HG02623 (cell line): ENCODE results near the gene EIF2AK2.
"Not testable (repeated sequence)": the region's sequence is repeated elsewhere in the genome, so short reads cannot be mapped to it uniquely, and the experiment has no call there.

Experiments used
- ATAC-seq: cut with Tn5 transposase; IDR thresholded peaks from one replicate; pipeline ENCODE4 v1.9.1; 2021; ENCODE audit warnings: moderate library complexity; ENCODE audit not compliant: unreplicated experiment

EIF2AK2 gene

DNA sequence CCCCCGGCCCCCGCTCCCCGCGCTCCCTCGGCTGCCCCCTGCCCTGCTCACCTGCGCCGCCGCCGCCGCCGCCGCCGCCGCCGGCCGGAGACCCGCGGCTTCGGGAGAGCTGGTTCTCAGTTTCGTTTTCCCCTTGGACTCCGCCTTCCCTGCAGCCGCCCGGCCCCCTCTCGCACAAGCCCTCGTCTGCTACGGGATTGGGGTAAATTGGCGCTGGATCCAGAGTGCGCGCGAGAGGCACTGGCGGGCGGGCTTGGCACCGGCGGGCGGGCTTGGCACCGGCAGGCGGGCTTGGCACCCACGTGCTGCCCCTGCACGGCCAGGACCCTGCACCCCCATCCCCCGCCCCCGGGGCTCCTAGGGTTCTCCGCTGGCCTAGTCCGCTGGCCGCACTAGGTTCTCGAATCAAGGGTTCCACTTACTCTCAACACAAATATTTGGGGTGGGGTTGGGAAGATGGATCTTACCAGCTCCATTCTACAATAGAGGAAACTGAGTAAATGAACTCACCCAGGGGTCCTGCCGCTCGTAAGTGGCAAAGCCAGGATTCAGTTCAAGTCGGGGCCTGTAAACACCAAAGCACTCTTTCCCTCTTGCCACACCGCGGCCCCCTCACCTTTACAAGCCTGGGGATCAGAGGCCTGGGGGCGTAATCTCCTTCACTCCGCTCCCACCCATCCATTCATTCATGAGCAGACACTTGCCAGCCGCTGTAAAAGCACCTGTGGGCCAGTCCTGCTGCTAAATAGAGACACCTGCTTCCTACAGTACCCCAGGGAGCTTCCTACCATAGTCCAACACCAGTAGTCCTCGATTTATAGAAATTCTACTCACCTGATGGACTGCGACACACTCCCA is at the start of gene EIF2AK2:
EIF2AK2 (minus strand) TSS at position 124 of the 858 bp plus-strand sequence. CDS start 9,174 bp downstream, outside the sequence.
- ATAC-seq = peak; percentile 89

DNA sequence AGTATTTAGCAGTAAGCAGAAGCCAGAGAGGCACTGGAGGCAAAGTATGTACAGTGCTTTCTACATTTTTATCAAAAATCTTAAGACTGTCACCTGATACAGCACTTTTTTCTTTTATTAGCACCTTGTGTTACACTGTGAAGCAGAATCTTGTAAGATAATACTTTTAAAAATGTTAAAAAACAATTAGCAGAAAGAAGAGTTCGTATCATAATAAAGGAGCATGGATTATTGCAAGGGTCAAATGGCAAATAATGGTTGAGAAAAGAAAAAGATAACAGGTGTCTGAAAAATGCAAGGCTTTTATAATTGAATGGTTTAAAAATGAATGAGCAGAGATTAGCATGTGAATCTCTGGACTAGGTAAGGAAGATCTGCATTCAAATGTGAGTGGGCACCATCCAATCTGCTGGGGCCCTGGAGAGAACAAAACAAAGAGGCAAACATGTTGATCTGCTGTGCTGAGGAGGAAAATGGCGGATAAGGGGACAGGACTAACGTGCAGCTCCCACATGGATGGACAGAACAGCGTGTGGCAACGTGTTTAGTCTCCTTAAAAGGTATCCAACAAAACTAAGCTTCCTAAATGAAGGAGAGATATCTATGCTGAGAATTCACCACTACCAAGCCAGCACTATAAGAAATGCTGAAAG is 49.0 kb upstream of the EIF2AK2 start:
- no peak for ATAC-seq

DNA sequence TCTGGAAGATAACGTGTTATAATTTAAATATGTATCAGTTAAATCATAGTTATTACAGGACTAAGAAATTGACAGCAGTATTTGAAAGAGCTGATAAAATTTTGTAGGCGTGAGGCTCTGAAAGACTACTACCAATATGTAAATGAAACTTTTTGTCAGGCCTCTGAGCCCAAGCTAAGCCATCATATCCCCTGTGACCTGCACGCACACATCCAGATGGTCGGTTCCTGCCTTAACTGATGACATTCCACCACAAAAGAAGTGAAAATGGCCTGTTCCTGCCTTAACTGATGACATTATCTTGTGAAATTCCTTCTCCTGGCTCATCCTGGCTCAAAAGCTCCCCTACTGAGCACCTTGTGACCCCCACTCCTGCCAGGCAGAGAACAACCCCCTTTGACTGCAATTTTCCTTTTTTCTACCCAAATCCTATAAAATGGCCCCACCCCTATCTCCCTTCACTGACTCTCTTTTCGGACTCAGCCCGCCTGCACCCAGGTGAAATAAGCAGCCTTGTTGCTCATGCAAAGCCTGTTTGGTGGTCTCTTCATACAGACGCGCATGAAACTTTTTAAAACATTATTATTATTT is 48.4 kb upstream of the EIF2AK2 start:
- not testable (repeated sequence) for ATAC-seq

DNA sequence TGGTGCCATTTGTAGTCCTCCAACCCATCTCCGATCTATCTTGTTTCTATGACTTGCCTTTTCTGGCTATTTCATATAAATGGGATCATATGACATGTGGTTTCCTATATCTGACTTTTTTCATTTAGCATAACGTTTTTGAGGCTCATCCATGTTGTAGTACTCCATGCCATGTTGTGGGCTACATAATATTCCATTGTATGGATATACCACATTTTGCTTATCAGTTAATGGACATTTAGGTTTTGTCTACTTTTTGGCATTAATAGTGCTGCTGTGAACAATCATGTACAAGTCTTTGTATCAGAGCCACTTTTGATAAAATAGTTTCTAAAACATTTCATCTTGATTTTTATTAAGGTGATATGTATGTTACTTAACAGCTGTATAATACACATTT is 46.9 kb upstream of the EIF2AK2 start:
- no peak for ATAC-seq

DNA sequence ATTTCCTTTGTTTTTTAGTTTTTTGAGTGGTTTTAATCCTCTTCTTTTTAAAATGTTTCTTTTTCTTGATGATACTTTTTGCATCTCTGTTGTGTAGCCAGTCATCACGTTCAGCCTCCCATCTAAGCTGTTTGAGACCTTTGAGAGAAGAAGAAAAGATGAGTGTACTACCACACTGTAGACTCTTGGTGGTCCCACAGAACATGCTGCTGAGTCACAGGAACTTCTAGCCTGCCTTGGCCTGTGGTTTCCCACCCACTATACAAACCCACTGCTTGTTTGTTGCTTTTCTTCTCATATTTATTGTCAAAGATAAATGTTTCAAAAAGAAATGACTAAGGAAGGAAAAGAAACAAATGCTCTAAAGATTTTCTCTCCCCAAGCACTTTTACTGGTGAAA is 45.0 kb upstream of the EIF2AK2 start:
- ATAC-seq = no peak

DNA sequence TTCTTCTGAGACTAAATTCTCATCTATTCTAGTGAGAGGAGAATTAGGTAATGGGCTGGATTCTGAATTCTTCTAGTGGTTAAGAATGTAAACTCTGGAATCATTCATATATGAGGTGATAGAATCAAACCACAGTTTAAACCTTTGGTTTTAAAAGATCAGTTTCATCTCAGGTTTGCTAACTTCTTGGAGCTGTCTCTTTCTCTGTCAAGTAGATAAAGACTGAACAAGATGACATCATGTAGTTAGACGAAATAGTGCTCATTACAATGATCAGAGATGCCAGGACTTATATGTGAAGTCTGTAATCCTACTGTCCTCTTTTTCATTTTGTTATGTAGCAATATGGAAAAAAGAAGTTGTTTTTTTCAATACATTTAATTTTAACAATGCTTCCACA is 44.4 kb upstream of the EIF2AK2 start:
- no peak for ATAC-seq

DNA sequence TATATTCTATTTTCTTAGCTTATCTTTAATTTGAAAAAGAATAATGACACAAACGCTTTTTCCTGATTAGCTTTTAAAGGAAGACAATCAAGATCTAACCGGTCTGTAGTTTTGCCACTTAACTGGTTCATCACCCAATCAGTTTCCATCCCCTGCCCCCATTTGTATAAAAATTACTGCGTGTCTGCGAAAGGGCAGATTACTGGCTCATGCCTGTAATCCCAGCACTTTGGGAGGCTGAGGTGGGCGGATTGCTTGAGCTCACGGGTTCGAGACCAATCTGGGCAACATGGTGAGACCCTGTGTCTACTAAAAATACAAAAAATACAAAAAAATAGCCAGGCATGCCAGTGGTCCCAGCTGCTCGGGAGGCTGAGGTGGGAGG is 41.9 kb upstream of the EIF2AK2 start:
- no peak for ATAC-seq

DNA sequence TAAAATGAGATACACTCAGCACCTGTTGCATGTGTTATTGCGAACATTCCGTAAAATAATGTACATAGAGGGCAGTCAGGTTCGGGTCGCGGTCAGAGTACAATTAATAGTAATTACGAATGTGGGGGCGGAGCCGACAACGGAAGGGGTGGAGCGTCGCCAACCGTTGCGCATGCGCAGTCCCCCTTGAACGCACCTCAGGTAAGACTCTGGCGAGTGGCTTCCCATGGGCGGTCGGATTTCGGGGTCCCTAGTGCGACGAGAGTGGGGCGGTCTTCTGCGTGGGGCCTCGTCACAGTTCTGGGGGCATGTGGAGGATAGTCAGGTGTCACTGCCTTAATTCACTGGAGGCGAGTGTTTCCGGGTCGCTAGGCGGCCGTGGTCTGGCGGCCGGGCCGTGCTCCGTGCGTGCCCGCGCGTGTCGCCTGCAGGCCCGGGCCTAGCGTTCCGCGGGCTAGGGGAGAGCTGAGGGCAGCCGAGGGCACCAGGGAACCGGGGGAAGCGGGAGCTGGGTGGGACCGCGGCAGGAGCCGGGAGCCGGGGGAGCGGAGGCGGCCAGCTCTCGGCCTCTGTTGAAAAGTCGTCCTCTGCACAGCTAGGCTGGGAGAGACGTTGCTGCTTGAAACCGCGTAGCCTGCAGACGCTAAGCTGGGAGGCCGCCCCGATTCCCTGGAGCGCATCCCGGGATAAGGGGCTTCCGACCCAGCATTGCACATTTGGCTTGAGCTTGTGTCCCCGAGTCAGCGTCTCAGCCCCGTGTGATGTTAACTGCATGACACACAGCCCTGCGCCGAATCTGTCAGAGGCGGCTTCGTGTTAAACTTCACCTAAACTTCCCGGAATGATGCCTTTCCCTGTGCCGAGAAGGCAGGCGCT is 39.8 kb upstream of the EIF2AK2 start, which contains the start of gene CEBPZOS:
CEBPZOS (plus strand) TSS at position 177 of the 876 bp plus-strand sequence. CDS start 3,209 bp downstream, outside the sequence.
- peak; percentile 64 for ATAC-seq

DNA sequence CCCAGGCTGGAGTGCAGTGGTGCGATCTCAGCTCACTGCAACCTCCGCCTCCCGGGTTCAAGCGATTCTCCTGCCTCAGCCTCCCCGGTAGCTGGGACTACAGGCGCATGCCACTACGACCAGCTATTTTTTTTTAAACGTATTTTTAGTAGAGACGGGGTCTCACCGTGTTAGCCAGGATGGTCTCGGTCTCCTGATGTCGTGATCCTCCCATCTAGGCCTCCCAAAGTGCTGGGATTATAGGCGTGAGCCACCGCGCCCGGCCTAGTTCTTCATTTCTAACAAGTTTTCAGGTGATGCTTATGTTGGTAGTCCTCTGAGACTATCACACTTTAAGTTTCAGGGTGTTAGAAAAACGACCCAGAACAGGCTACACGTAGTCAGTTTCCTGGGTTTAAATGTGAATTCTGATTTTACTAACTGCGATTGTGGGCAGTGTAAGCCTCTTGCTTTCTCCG is 39.1 kb upstream of the EIF2AK2 start:
- ATAC-seq = not testable (repeated sequence)

DNA sequence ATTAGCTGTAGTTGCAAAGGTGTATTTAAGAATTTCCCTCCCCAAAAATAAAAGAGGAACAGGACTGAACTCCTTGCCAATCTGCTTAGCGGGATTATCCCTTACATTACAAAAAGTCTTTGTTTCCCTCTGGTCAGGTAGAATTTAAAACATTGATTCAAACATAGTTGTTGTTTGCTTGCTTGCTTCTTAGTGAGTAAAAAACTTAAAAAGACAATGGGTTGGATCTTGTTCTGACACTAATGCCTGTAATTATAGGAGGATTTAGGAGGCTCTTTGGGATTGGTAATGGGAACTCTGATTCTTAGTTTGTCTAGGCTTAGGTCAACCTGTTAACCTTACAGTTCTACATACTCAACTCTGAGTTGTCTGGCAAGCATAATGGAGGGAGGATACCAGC is 35.8 kb upstream of the EIF2AK2 start:
- ATAC-seq = no peak

DNA sequence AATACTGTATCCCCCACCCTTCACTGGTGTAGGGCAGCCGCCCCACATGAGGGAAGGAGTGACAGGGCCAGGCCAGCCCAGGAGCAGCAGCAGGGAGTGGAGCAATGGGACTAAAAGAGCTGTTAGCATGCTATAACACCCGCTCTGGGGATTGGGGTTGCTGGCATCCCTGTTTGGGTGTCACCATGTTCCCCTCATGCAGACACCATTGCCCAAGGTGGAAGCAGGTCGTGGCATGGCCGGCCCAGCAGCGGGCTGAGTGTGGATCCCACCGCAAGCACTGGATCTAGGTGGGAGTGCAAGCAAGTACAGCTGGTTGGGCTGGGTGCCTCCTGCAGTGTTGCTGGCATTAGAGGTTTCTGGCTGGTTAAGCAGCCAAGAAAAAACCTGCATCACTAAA is 35.0 kb upstream of the EIF2AK2 start:
- ATAC-seq = no peak

DNA sequence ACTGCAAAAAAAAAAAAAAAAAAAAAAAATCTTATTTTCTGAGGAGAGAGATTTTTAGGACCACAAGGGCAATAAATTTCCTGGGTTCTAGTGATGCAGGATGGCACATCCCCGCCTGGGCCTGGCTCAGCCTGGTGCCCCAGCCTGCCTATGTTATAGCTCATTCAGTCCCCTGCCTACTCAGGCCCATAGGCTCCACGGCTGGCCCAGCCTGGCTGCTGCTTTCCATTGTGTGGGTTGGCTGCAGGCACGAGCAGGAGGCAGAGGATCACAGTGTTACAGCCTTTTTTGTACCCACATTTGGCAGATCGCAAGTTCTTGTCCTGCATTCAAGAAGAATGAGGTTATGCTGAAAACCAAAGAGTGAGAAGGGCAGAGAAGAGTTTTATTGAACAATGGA is 34.5 kb upstream of the EIF2AK2 start:
- no peak for ATAC-seq

DNA sequence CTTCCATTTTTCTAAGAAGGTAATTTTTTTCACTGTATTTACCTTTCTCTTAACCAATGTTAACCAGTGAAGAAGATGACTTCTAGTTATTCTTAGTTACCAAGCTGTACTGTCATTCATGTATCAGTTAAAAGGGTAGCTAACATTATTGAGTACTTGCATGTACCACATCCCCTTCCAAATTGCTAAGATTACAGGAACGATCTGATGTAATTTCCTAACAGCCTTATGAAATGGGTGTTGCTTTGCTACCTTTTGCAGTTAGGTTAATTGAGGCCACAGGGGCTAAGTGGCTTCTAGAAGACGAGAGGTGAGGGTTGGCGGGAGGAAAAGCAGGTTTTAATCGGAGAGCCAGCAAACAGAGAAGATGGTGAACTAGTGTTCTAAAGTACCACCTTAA is 33.5 kb upstream of the EIF2AK2 start:
- no peak for ATAC-seq

DNA sequence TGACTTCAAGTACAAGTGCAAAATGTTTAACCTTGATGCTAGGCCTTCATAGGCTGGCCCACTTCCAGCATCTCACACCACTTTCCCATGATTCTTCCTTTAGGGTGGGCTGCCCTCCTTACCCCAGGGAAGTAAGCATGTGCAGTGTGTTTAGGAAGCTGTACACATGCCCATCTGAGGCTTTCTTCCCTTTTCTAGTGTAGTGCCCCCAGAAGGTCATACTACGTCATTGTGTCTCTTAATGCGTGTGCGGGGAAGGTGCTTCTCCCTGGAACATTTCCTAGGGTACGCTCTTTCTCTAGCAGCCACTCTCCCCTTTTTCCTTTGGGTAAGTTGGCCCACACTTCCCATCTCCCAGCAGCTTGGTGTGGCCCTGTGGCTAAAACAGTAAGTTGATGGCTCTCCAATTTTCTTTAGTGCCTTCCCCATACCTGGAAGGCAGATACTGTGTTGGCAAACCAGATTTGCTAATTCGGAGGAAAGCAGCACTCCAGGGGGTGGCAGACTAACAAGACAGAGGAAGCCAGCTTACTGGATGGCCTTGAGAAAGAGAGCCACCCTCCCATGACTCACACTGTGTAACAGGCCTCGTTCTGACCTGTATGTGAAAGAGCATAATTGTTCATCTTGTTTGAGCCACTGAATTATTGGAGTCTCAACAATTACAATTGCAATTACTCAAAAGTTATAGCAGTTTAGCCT is 32.8 kb upstream of the EIF2AK2 start:
- ATAC-seq = no peak

DNA sequence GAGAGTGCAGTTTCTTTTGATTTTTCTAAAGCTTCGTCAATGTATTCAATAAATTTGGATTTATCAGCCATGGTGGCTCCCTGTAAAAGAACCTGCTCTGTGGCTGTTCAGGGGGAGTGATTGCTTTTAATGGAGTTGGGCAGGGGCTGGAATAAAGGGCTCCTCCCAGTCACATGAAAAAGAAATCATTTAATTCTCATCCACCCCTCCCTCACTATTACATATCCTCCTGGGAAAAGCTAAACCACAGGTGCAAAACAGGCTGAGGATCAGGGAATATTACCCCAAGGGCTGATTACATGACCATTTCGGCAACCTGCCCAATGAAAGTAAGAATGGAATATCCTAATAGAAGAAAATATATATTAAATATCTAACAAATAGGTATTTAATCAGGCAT is 31.8 kb upstream of the EIF2AK2 start, which contains the start of gene SULT6B1:
SULT6B1 (minus strand) TSS at position 101 of the 400 bp plus-strand sequence; CDS start at position 71, 30 bp downstream.
- no peak for ATAC-seq

DNA sequence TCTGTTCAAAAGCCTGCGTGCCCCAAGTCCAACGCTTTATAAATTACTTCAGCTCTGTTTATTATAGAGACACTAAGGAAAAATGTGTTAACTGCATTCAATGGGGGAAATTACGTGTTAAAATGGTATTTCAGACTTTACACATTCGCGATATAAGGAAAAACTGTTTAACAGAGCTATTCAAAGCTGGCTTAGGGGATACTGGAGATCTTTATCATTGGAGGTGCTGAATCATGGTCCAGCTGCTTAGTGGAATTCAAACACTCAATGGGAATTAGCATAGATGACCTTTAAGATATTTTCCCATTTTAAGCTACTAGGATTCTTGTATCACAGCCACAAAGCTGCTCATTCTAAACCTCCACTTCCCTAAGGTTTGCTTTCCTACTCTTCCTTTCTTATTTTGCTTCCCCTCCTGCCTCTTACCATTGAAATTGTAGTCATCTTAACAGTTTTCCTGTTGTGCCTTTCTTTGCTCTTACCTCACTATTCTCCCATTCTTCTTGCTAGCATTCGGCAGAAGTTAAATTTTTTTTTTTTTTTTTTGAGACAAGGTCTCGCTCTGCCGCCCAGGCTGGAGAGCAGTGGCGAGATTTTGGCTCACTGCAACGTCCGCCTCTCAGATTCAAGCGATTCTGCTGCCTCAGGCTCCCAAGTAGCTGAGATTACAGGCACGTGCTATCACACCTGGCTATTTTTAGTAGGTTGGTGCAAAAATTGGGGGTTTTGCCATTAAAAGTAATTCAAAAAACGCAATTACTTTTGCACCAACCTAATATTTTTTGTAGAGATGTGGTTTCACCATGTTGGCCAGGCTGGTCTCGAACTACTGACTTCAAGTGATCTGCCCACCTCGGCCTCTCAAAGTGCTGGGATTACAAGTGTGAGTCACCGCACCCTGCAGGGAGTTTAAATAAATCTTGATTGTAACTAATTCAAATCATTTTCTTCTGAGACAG is 25.2 kb upstream of the EIF2AK2 start:
- no peak for ATAC-seq

DNA sequence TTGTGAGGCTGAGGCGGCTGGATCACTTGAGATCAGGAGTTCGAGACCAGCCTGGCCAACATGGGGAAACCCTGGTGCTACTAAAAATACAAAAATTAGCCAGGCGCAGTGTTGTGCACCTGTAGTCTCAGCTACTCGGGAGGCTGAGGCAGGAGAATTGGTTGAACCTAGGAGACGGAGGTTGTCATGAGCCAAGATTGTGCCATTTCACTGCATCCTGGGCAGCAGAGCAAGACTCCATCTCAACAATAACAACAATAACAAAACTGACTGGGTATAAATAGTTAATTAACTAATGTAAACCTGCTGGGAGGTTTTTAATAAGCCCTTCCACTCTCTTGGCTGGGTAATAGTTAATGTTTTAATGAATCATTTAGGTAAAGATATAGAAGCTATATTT is 23.9 kb upstream of the EIF2AK2 start:
- no peak for ATAC-seq

DNA sequence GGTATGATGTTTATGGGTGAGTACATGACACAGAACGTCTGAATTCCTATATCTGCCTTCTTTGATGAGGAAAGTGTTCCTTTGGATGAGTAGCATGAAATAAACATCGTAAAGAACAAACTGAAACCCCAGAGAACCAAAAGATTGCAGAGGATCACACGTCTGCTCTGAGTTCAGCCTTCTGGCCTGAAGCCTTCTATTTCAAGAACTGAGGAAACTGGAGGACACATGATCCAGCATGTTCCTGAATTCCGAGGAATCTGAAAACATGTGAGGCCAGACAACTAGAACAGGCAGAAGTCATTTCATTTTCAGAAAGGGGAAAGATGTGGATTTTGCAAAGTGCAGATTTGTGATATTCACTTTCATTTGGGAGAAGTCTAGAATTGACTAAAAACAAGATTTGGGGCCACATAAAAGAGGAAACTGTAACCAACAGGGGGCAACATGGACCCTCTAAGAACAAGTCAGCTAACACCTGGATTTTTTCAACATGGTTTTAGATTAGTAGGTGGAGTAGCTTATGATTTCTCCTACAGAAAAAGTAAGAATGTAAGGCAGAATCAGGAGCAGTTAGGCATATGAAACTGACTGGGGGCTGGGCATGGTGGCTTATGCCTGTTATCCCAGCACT is 23.3 kb upstream of the EIF2AK2 start:
- no peak for ATAC-seq
